HG02763 (cell line): ENCODE measurements around the gene SHISA9.

Experiments used
- ATAC-seq: cut with Tn5 transposase; IDR thresholded peaks from one replicate; pipeline ENCODE4 v1.9.1; 2021; ENCODE audit warnings: mild to moderate bottlenecking, moderate library complexity; ENCODE audit not compliant: unreplicated experiment

The SHISA9 gene

DNA sequence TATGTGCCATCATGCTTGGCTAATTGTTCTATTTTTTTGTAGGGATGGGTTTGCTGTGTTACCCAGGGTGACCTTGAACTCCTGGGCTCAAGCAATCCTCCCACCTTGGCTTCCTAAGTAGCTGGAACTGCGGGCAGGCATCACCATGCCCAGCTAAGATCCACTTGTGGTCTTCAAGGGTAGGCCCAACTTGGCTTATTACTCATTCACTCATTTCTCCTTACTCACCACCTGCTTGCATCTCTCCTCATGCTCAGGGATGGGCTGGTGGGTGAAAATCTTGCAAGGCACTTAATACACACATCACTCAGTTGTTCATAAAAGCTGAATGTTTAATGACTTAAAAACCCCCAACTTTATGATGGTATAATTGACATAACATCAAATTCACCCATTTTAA is 207.8 kb downstream of the SHISA9 start:
- ATAC-seq, result no peak

DNA sequence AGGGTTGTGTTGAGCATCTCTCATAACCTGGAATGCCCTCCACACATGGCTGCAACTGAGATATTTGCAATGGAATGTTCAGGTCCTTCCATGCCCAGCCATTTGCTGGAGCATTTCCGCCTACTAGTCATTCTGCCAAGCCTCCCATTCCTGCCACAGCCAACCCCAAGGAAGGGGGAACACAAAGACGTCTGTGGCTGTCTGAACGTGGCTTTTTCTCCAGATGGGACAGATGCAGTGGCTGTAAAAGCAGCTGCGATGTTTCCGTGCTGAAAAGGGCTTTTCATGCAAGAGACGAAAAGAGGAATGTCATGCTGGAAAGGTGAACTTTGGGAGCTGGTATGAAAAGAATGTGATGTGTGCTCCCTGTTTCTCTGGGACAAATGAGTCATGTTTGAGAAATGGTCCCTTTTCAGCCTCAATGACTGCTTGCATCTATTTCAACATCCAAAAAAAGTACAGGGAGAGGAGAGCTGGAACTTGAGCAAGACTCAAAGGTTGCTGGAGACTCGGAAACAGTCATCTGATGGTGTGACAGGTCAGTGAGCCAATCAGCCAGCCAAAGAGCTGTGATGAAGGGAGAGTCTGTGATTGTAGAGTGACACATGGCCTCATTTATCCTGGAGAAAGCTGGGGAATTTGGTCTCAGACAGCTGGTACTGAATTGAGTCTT is 208.9 kb downstream of the SHISA9 start:
- no peak for ATAC-seq

DNA sequence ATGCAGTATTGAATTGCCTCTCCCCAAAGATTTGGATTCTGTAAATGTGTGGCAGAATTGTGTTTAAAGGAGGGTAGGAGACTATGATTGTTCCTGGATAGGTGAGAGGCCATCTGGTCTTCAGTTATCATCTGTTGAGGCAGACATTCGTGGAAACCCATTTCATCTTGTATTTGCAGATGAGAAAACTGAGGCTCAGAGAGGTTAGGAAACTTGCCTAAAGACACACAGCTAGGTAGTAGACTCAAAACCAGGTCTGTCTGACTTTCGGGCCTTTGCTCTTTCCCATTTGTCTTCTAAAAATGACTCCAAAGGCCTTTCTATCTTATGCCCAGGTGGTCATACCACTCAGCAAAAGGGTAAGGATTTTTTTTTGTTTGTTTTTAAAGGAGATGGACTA is 210.3 kb downstream of the SHISA9 start:
- no peak for ATAC-seq

DNA sequence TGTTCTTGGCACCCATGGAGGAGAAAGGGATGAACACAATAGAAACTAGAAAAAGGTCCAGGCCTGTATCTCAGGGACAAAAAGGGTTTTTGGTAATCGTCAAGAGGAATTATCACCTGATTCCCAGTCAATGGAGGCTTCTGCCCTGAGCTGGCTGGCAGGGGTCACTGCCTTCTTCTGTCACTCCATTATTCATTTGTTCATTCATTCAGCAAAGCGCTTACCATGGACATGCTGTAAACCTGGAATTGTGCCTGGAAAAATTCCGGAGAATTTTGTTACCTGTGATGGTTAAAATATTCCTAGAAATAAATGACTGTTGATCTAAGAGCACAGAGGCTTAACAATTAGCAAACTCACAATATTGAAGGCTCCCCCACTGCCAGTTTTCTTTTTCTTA is 212.3 kb downstream of the SHISA9 start:
- ATAC-seq, result no peak

DNA sequence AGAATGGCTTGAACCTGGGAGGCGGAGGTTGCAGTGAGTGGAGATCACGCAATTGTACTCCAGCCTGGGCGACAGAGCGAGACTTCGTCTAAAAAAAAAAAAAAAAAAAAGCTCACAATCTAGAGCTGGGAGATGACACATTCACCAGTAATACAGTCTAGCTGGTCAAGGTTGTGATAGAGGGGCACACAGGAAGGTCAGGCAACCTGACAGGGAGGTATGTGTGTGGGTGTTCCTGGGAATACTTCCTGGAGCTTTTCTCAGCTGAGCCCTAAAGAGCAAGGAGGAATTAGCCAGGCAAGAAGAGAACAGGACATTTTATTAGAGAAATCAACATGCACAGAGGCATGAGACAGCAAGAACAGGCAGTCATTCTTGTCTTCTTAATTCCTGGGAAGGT is 216.7 kb downstream of the SHISA9 start:
- no peak for ATAC-seq

DNA sequence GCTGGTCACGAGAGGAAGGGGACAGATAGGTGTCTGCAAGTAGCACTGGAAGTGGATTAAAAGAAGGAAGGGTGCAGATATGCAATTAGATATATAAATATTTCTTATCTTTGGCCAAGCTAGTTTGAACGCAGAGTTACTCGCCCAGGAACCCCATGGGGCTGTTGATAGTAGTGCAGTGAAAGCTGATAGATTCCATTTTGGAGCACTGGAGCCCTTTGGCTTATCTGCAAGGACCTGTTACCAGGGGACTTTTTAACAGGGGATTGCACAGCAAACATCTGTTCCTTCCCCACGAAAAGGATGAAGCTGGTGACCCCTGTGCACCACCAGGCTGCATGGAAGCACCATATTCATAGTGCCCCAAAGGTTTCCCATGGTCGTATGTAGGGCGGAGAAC is 218.7 kb downstream of the SHISA9 start:
- no peak for ATAC-seq

DNA sequence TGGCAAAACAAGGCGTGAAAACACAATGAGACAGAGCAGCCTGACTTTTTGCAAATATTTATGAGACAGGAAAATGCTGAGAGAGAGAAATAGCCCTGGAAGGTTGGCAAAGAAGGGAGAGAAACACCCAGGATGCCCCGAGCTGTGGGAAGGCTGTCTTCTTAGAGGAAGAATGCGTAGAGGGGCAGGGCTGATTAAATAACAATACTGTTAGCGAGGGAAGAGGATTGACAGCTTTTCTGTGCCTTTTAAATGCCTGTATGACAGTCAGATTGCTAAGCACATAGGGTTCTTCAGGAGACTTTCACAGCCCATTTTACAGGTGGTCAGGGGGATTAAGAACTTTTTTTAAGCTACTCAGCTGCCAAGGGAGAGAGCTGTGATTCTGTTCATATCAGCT is 219.2 kb downstream of the SHISA9 start:
- ATAC-seq, result no peak

DNA sequence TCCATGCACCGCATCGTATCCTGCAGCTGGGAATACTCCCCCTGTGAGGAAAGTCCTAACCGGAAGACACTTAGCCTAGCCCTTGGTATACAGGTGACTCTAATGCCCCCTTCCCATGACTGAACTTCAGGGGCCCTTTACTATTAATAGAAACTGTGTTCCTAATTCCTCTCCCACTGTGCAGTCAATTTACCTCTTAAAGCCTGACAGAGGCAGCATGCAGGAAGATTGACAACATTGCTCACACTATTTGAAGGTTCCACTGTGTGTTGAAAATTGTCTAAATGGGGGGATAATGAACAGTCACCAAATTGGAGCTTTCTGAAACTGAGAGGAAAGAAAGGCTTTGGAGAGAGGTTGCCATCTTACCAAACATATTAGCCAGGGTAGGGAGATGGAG is 222.6 kb downstream of the SHISA9 start:
- ATAC-seq, result no peak

DNA sequence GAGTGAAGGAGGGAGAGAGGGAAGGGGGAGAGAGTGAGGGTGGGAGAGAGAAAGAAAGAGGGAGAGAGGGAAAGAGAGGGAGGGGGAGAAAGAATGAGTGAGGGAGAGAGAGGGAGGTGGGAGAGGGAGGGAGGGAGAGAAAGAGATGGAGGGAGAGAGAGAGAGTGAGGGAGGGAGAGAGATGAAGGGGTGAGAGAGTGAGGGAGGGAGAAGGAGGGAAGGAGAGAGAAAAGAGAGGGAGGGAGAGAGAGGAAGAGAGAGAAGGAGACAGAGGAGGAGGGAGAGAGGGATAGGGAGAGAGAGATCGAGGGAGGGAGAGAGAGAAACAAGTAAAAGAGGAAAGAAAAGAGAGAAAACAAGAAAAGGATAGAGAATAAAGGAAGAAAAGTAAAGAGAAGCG is 225.7 kb downstream of the SHISA9 start:
- ATAC-seq, result no peak

DNA sequence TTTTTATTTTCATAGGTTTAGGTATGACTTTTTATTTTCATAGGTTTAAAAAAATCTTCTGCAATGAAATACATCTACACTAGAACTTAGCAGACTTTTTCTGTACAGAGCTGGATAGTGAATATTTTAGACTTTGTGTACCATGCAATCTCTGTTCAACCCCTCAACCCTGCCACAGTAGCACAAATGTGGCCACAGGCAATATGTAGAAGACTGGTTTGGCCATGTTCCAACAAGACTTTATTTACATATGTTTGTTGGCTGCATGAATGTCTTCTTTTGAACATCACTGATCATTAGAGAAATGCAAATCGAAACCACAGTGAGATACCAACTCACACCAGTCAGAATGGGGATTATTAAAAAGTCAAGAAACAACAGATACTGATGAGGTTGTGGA is 229.2 kb downstream of the SHISA9 start:
- ATAC-seq, result no peak

DNA sequence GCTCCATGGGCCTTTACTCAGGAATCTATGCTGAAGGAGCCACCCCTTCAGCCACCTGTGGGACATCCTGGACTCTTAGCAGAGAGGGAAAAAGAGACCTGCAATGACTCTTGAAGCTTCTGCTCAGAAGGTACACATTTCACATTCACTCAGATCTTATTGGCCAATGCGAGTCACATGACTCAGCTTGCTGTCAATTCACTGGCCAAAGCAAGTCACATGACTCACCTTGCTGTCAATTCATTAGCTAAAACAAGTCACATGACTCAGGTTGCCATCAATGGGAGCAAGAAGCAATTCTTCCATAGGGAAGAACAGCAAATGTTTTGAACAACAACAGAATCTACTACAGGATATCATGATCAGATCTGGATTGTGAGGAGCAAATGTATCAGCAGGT is 233.4 kb downstream of the SHISA9 start:
- ATAC-seq, result no peak

DNA sequence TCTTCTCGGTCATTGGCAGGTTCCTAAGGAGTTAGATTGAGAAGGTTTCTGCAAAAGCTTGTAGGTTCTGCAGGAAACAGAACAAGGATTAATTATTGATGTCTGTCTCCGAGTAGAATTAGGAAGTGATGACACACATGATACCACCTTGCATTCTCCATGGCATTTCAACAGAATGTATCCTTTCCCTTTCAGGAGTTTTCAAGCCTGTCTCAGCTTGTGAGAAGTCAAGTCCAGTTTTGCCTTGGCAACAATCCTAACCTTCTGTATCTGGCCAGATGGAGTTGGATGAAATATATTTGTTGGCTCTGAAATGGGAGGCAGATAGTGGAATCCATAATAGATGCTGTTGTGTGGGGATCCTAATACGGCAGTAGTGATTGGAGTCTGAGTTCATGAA is 235.5 kb downstream of the SHISA9 start:
- no peak for ATAC-seq

DNA sequence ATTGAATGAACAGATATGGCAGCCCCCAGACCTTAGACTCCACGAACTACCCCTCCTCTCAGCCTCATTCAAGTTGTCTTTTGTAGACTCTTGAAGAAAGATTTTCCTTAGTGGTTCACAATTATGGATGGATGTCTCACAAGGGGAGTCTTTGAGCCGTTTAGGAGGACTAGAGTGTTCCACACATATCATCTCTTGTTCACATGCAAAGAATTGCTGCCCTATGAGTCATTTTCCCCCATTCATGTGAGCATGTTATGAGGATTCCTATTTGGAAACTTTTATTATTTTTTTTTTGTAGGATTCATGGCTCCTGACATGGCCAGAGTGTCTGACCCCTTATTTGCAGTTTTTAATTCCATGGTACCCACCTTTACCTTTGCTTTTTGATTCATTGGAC is 237.1 kb downstream of the SHISA9 start:
- no peak for ATAC-seq

DNA sequence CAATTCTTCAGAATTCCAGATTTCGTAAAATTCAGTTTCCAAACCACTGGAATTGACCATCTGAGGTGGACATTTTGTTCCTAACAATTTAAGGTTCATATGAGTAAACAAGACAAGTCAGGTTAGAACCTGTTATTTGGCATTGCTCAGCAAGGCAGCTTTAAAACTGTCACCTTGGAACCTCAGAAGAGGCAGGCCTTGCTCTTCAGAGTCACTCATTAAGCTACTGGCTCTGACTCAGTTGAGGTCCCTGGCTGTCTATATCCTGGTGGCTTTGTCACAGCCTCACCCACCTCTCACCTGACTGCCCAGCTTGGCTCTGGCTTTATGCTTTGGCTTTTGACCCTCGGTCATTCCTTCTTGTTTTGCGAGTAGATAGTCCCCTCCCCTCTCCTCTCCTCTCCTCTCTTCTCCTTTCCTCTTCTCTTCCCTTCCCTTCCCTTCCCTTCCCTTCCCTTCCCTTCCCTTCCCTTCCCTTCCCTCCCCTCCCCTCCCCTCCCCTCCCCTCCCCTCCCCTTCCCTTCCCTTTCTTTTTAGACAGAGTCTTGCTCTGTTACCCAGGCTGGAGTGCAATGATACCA is 238.4 kb downstream of the SHISA9 start:
- ATAC-seq, result no peak

DNA sequence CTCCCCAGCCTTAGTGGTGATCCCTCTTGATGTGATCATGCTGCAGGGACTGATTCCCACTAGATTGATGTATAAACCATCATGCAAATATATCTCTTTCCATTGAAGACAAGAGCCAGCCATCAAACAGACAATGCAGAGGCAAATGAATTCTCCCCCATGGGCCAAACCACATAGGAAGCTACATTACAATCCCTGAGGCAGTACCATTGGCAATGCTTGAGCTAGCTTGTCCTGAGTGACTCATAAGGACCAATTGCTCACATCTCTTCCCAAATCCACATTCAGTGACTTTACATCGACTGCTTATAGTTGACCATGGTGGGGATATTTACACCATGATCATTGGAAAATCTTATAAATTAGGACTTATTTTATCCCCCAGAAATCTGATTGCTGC is 242.2 kb downstream of the SHISA9 start:
- no peak for ATAC-seq

DNA sequence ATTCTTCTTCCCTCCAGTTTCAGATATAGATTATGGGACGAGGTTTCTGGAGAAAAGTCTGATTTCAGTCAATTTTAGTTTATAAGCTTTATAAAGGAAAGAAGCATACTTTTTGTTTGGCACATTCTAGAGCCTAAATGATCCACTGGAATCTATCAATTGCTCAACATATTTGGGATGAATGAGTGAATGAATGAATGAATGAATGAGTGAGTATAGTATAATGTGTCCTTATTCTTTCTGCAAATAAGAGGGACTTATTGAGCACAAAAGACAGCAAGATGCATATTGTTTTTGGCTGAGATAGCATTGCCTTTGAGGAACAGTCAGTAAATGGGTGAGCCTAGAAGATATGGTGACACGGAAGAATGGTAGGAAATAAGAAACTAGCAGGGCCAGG is 245.4 kb downstream of the SHISA9 start:
- ATAC-seq, result no peak

DNA sequence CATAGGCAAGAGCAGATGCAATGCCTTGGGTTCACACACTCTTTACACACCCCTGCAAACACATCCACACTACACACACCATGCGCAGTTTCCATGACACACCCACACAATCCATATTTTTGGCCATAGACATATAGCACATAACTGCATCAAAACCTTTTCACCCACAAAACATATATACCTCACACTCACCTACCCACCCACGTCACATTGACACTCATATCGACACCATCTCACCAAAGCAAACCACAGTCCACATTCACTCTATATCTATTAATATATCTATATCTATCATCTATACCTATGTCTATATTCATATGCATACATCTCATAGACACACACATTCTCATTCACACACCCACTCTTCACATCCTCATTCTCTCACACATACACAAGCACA is 246.9 kb downstream of the SHISA9 start:
- ATAC-seq, result no peak

DNA sequence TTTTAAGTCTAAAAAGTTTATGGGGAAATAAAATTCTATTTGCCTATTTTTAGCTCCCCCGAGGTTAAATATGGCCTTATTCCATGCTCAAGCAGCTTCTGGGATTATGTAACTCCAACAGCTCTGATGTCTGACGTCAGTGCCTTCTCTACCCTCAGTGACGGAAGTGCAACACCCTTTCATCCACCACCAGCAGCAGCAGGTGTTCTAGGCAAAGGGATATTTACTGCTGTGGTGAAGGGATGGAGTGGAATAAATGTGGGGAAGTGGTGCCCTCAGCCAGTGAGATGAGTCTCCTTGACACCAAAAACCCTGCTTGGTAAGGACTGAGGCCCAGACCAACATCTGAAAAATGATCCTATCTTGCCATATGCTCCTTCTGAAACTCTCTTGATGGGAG is 247.4 kb downstream of the SHISA9 start:
- ATAC-seq, result no peak

DNA sequence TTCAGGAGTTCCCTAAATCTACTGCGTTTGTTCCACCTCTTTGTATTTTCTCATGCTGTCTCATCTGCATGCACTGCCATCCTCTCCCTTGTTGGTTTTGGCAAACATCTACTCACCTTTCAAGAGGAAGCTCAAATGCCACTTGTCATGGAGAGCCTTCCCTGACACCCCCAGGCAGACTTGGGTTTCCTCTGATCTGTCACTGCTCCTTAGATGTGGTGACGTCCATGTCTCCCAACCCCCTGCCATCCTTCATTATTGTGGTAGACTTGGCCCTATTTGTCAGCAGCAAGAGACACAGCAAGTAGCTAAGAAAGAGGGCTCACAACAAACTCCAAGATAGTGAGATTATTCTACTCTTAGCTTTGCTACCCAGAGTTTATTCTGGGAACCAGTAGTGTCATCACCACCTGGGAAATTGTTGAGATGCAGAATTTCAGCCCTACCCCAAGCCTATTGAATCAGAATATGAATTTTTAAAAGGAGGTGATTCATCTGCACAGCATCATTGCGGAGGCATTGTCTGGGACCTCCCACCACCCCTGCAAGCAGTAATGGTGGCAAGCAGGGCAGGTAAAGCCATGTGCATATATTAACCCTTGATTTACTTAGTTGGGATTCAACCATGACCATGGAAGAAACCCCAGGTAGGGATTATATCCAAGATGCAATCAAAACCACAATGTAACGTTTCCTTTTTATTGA is 248.9 kb downstream of the SHISA9 start:
- no peak for ATAC-seq

DNA sequence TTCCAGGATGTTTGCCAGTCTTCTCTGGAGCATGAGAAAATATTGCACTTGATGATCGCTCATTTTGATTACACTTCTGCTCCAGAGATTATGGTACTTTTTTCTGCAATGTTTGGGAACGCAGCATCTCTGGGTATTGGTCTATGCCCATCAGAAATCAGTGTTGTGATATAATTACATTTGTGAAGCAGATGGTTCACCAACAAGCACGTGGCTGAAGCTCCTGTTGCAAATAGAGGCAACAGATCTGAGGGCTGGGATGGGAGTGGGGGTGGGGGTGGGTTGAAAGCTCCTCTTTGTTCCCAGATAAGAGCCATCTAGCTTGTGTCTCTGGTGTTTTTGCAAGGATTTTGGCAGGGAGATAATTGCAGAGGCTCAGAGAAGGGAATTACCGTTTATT is 252.3 kb downstream of the SHISA9 start:
- ATAC-seq, result no peak

DNA sequence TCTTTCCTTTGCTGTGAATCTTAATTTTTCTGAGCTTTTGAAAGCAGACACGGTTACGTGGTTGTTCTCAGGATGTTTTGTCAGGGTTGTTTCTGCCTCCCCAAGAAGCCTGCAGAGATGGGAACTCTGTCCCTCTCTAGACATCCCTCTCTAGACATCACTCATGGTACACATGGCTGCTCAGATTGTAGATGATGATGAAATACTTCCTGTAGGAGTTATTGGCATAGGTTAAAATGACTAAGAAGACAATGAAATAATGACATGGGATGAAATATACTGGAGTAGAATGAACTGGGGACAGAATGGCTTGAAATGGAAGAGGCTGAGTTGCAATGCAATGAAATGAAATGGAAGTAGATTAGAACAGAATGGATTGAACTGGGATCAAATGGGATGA is 253.4 kb downstream of the SHISA9 start:
- no peak for ATAC-seq

DNA sequence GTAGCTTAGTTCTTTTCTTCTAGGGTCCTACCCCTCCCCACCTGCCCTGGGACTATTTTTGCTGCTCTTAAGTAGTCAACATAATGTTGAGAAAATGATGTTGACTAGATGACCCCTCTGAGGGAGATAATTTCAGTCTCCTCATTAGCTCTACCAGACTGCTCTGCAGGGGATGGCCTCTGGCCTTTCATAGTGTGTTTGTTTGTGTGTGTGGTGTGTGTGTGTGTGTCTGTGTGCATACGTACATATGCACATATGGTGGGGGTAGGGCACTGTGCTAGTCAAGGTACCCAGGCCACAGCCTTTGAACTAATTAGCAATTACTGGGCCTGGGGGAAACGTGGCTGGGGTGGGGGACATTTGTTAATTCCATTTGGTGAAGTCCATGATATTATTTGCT is 254.0 kb downstream of the SHISA9 start:
- ATAC-seq, result no peak

DNA sequence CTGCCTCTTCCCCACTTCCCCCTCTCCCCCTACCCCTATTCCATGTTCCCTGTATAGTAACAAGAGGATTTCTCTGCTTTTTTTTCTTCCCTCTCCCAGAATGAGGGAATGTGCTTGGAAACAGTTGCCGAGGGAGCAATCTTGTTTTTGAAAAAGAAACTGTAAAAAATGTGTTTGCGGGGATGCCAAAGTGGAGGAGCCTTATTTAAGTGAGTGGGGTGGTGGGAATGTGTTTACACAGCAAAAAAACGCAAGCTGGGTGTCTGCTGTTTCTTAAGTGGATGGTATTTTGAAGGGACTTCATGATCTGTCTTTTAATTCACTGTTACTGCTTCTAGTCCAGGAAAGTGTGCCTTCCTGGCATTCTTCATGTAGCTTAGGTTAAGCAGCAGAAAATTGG is 254.4 kb downstream of the SHISA9 start:
- ATAC-seq, result no peak
